Liver (tissue), 9 donors: Measurements from ENCODE around the gene AKAP12. TPM values are rescaled to one million over a fixed set of nuclear protein-coding genes. Genes with fewer than 3 reads are reported as not detected.
"Not testable (repeated sequence)": the region's sequence is repeated elsewhere in the genome, so short reads cannot be mapped to it uniquely, and the experiment has no call there.

Experiments
- DNase-seq: peaks from one replicate; pipeline ENCODE4 v3.0.0-alpha.2; 2017; ENCODE audit warnings: low spot score
- H3K27ac ChIP-seq, 2 donors: one replicate each; pipeline ENCODE4 v1.7.0; 2013; ENCODE audit warnings: inconsistent platforms in 2 of 2, low read length in 2 of 2, control low read depth in 1 of 2, low read depth in 1 of 2, mild to moderate bottlenecking in 1 of 2
- H3K27me3 ChIP-seq, 4 donors: one replicate each; pipeline versions ENCODE4 v1.6.1 to v1.7.0; 2013; ENCODE audit warnings: low read length in 3 of 4, inconsistent platforms in 1 of 4, mild to moderate bottlenecking in 1 of 4, moderate library complexity in 1 of 4; ENCODE audit not compliant: control insufficient read depth in 4 of 4, insufficient read depth in 4 of 4
- H3K36me3 ChIP-seq, 4 donors: one replicate each; pipeline versions ENCODE4 v1.6.1 to v1.7.0; 2013; ENCODE audit warnings: low read length in 3 of 4, mild to moderate bottlenecking in 3 of 4, low read depth in 1 of 4, moderate library complexity in 1 of 4; ENCODE audit not compliant: control insufficient read depth in 4 of 4, insufficient read depth in 3 of 4
- H3K4me1 ChIP-seq, 4 donors: one replicate each; pipeline versions ENCODE4 v1.6.1 to v1.7.0; 2013; ENCODE audit warnings: low read length in 3 of 4, mild to moderate bottlenecking in 3 of 4, moderate library complexity in 1 of 4; ENCODE audit not compliant: control insufficient read depth in 4 of 4, insufficient read depth in 4 of 4
- H3K4me3 ChIP-seq, 3 donors: one replicate each; pipeline versions ENCODE4 v1.6.1 to v1.7.0; 2013; ENCODE audit warnings: low read length in 3 of 3, control low read depth in 1 of 3, low read depth in 1 of 3, mild to moderate bottlenecking in 1 of 3
- H3K9ac ChIP-seq, 2 donors: one replicate each; pipeline ENCODE4 v1.7.0; 2013; ENCODE audit warnings: low read length in 2 of 2, mild to moderate bottlenecking in 2 of 2, moderate library complexity in 2 of 2, control low read depth in 1 of 2, low read depth in 1 of 2
- H3K9me3 ChIP-seq, 4 donors: one replicate each; pipeline versions ENCODE4 v1.6.1 to v1.7.0; 2013; ENCODE audit warnings: low read length in 3 of 4; ENCODE audit not compliant: control insufficient read depth in 4 of 4
- CTCF ChIP-seq: fragments of 150-350 bp; IDR thresholded peaks from 2 replicates; pipeline ENCODE4 v1.5.1; 2017; ENCODE audit warnings: improper control_type of control experiment, low read depth, low read length; ENCODE audit not compliant: missing input control
- EGR1 ChIP-seq, 2 donors: IDR thresholded peaks; 2 replicates each; pipeline ENCODE4 v1.6.1; 2016 to 2018; ENCODE audit warnings: antibody characterized with exemption in 2 of 2, low read depth in 2 of 2
- FOXA2 ChIP-seq: IDR thresholded peaks from 2 replicates; pipeline ENCODE4 v1.6.1; 2016; ENCODE audit warnings: antibody characterized with exemption
- NR2F2 ChIP-seq: IDR thresholded peaks from 2 replicates; pipeline ENCODE4 v1.6.1; 2016; ENCODE audit warnings: antibody characterized with exemption
- RAD21 ChIP-seq, 2 donors: IDR thresholded peaks; 2 replicates each; pipeline ENCODE4 v1.6.1; 2016; ENCODE audit warnings: antibody characterized with exemption in 2 of 2, mild to moderate bottlenecking in 2 of 2
- RXRA ChIP-seq, 2 donors: IDR thresholded peaks; 2 replicates each; pipeline ENCODE4 v1.6.1; 2017 to 2018; ENCODE audit warnings: antibody characterized with exemption in 2 of 2, mild to moderate bottlenecking in 1 of 2
- YY1 ChIP-seq: IDR thresholded peaks from 2 replicates; pipeline ENCODE4 v1.6.1; 2016; ENCODE audit warnings: antibody characterized with exemption, mild to moderate bottlenecking
- WGBS: extraction: QIAGEN DNeasy Blood & Tissue Kit; methylation state at CpG from one replicate; pipeline ENCODE4 v1.1.7; 2013; 5-methylcytosine and 5-hydroxymethylcytosine counted together
- polyA plus RNA-seq, 2 donors: library from polyadenylated mRNA; stranded (reverse) in 1 of 2; unstranded in 1 of 2; fragments of 200-250 nt in 1 of 2; fragments of >200 nt in 1 of 2; fragmentation: Nextera tagmentation in 1 of 2; extraction: Ambion mirVana in 1 of 2; gene quantifications; one replicate each; pipeline versions ENCODE4 v1.2.1 to v1.2.3, GENCODE V29; 2013 to 2015
- total RNA-seq, 2 donors: library from RNA; depleted of rRNA; stranded (reverse); fragments of >200 nt; gene quantifications; one replicate each; pipeline ENCODE4 v1.2.3, GENCODE V29; 2014
- donor health status: healthy.
- donor health status: healthy.
- donor health status: healthy.
- donor health status: healthy.
- donor health status: healthy.

The AKAP12 gene
- total and polyA plus RNA-seq, 4 donors: 6.7 to 14.8 (median 8.6) TPM

- H3K9ac ChIP-seq: no peak overlapping the region
- no peaks in the 10 kb centered on the region for H3K4me1 ChIP-seq
- no peaks in the 10 kb centered on the region for H3K9me3 ChIP-seq
- no peaks in the 10 kb centered on the region for H3K36me3 ChIP-seq
- H3K27ac ChIP-seq: no peak overlapping the region
- 50% methylated on average over 5 of the region's 5 CpGs for WGBS
- H3K4me3 ChIP-seq: no peak overlapping the region
- no peak for DNase-seq
- TF ChIP-seq CTCF: no peak
- no peak for TF ChIP-seq NR2F2
- TF ChIP-seq EGR1 (IDR thresholded peaks at IDR 0.05; ENCODE audit: low read depth in 2 of 2): no peak
- peak in 1 of 2 donors; percentile 4 for TF ChIP-seq RXRA (IDR thresholded peaks at IDR 0.05)
- H3K27me3 ChIP-seq: no peaks in the 10 kb centered on the region
Observed at GRCh38 chr6:151313066-151313491, 73.3 kb downstream of the AKAP12 start.

- WGBS: 89% methylated on average over 3 of the region's 3 CpGs
- not testable (repeated sequence) for DNase-seq, H3K9me3 ChIP-seq, H3K27me3 ChIP-seq, H3K27ac ChIP-seq, H3K9ac ChIP-seq, H3K4me1 ChIP-seq, H3K4me3 ChIP-seq, H3K36me3 ChIP-seq
Observed at GRCh38 chr6:151315661-151316060, 75.9 kb downstream of the AKAP12 start.

DNA sequence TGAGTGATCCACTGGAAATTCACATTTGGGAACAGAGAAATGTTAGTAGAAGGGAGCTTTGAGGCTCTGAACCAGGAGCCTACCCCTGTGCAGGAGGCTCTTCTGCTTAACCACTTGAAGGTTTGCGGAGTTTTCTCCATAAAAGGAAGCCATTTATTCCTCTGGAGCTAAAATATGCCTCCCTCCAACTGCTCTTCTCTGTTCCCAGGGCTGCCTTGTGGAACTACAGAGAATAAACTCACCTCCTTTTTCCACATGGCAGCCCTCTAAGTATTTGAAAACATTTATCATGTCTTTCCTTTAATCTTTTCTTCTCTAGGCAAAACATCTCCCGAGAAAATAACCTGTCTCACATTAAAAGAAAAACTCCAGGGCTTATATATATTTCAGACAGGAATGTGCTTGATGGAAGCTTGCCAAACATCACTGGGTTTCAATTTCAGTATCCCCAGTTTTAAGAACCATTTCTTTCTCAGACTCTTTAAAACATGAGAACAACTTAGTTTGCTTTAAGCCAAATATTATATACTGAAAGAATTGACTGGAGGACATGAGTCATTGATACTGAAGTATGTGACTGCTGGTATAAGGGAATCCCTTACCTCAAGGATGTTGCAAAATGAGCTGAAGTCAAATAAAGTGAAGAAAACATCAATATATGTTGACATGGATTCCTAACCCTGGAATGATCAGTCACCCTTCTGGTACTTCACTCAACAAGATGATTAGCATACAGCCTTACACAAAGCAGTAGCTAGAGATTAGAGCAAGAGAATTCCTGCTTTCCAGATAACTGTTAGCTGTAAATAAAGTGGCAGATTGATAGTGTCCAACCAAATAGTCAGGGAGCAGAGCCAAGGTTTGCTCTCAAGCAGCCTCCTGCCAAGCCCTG is 77.6 kb downstream of the AKAP12 start:
- no peak overlapping the region for H3K9ac ChIP-seq
- no peak for TF ChIP-seq YY1
- DNase-seq: no peak
- no peaks in the 10 kb centered on the region for H3K27me3 ChIP-seq
- WGBS: 87% methylated on average over 2 of the region's 2 CpGs
- no peaks in the 10 kb centered on the region for H3K4me1 ChIP-seq
- H3K36me3 ChIP-seq: no peaks in the 10 kb centered on the region
- no peak overlapping the region for H3K4me3 ChIP-seq
- H3K27ac ChIP-seq: no peak overlapping the region
- H3K9me3 ChIP-seq: no peaks in the 10 kb centered on the region

DNA sequence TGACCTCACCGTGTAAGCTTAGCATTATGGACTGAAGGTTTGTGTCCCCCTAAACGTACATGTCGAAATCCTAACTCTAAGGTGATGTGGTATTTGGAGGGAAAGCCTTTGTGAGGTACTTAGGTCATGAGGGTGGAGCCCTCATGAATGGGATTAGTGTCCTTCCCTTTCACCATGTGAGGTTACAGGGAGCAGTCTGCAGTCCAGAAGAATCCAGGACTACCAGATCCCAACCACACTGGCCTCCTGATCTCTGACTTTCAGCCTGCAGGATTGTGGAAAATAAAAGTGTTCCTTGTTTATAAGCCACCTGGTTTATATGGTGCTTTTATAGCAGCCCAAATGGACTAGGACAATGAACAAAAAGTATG is 78.2 kb downstream of the AKAP12 start:
- Histone ChIP-seq H3K9ac (no peak overlapping the region), H3K27ac (no peak overlapping the region), H3K36me3 (no peaks in the 10 kb centered on the region), H3K4me1 (no peaks in the 10 kb centered on the region), H3K27me3 (no peaks in the 10 kb centered on the region), H3K4me3 (no peak overlapping the region), H3K9me3 (no peaks in the 10 kb centered on the region)
- TF ChIP-seq FOXA2: no peak
- TF ChIP-seq RAD21 (IDR thresholded peaks at IDR 0.05): no peak
- 45% methylated on average over 3 of the region's 3 CpGs for WGBS
- no peak for DNase-seq
